Fibroblast of lung (primary cell): Measurements from ENCODE around the gene FIBIN.

Experiments
- EZH2 ChIP-seq: IDR thresholded peaks from 2 replicates; pipeline ENCODE4 v1.5.1; 2012; ENCODE audit warnings: low read length, control low read depth, mild to moderate bottlenecking; ENCODE audit errors: missing control alignments
- TF ChIP-seq, protein P1 (sequence below), 2 donors: IDR thresholded peaks in 1 of 2; conservative IDR thresholded peaks in 1 of 2; 1 replicate in 1 of 2; 2 replicates in 1 of 2; pipeline ENCODE4 v1.5.1; 2011 to 2012; ENCODE audit warnings: low read length in 2 of 2, control low read depth in 1 of 2, inconsistent platforms in 1 of 2, low read depth in 1 of 2, mild to moderate bottlenecking in 1 of 2

DNA sequence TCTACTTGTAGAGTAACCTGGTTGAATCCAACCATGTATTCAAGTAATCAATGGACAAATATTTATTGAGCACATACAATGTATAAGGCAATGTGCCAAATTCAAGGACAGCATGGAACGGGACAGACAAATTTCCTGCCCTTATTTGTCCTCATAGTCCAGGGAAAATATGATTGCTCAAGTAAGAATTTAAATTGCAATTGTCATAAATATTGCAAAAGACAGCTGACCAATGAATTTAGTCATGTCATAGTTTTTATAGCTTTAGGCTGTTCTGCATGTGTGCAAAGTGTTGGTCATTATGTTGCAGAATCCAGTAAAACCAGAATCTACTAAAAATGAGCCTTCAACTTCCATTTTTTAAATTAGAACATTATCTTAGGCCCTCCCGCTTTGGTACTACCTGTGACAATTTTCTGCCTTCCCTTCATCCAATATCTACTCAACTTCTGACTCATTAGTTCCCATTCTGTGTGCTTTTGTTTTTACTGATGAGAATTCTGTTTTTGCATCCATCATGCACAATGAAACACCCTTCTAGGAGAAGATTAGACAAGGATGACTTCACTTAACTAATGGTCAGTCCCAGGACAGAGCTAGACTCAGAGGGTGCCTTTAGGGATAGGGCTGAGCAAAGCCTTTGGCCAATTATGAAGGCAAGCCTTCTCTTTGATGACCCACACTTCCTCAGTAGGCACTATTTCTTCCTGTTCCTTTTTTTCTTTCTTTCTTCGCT, 45.8 kb upstream of the FIBIN start:
- TF ChIP-seq, protein P1, sequence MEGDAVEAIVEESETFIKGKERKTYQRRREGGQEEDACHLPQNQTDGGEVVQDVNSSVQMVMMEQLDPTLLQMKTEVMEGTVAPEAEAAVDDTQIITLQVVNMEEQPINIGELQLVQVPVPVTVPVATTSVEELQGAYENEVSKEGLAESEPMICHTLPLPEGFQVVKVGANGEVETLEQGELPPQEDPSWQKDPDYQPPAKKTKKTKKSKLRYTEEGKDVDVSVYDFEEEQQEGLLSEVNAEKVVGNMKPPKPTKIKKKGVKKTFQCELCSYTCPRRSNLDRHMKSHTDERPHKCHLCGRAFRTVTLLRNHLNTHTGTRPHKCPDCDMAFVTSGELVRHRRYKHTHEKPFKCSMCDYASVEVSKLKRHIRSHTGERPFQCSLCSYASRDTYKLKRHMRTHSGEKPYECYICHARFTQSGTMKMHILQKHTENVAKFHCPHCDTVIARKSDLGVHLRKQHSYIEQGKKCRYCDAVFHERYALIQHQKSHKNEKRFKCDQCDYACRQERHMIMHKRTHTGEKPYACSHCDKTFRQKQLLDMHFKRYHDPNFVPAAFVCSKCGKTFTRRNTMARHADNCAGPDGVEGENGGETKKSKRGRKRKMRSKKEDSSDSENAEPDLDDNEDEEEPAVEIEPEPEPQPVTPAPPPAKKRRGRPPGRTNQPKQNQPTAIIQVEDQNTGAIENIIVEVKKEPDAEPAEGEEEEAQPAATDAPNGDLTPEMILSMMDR (conservative IDR thresholded peaks at IDR 0.05 in 1 of 2, IDR thresholded peaks at IDR 0.05 in 1 of 2; ENCODE audit: low read depth in 1 of 2, low read length in 2 of 2) = no peak
- TF ChIP-seq EZH2 = no peak
